Bronchial epithelial cell (primary cell): ENCODE measurements around the gene TGM3. TPM values are rescaled to one million over a fixed set of nuclear protein-coding genes. Genes with fewer than 3 reads are reported as not detected.
"Not testable (repeated sequence)": the region's sequence is repeated elsewhere in the genome, so short reads cannot be mapped to it uniquely, and the experiment has no call there.

Experiments used
- DNase-seq: peaks from one replicate; pipeline ENCODE4 v3.0.0-alpha.2; 2010; ENCODE audit warnings: low read depth
- FAIRE-seq: peaks from 2 replicates; lab custom pipeline; 2011; peaks lifted over from hg19 to GRCh38; lab: Jason Lieb, UNC
- H3K27me3 ChIP-seq: 2 replicates; pipeline ENCODE4 v1.5.1; 2011; ENCODE audit warnings: low read length; ENCODE audit not compliant: control insufficient read depth, insufficient read depth
- H3K36me3 ChIP-seq: 2 replicates; pipeline ENCODE4 v1.5.1; 2011; ENCODE audit warnings: low read length; ENCODE audit not compliant: control insufficient read depth, insufficient read depth
- H3K4me3 ChIP-seq: 2 replicates; pipeline ENCODE4 v1.5.1; 2011; ENCODE audit warnings: mild to moderate bottlenecking, low read depth, low read length, control low read depth
- total RNA-seq: library from RNA; depleted of rRNA; stranded (reverse); fragments of >200 nt; gene quantifications from 2 replicates; pipeline ENCODE4 v1.2.1, GENCODE V29; 2014
- TF ChIP-seq, protein P1 (sequence below): IDR thresholded peaks from 2 replicates; pipeline ENCODE4 v1.5.1; 2011; ENCODE audit warnings: mild to moderate bottlenecking, moderate library complexity, low read length, control low read depth, inconsistent platforms; ENCODE audit not compliant: insufficient read depth, severe bottlenecking

TGM3 gene
- total RNA-seq, 1 donor from 2014 or later: 11.8 TPM

- Histone ChIP-seq H3K27me3 (no peaks in the 10 kb centered on the region), H3K4me3 (no peak overlapping the region), H3K36me3 (no peaks in the 10 kb centered on the region)
- DNase-seq: no peak
- TF ChIP-seq, protein P1, sequence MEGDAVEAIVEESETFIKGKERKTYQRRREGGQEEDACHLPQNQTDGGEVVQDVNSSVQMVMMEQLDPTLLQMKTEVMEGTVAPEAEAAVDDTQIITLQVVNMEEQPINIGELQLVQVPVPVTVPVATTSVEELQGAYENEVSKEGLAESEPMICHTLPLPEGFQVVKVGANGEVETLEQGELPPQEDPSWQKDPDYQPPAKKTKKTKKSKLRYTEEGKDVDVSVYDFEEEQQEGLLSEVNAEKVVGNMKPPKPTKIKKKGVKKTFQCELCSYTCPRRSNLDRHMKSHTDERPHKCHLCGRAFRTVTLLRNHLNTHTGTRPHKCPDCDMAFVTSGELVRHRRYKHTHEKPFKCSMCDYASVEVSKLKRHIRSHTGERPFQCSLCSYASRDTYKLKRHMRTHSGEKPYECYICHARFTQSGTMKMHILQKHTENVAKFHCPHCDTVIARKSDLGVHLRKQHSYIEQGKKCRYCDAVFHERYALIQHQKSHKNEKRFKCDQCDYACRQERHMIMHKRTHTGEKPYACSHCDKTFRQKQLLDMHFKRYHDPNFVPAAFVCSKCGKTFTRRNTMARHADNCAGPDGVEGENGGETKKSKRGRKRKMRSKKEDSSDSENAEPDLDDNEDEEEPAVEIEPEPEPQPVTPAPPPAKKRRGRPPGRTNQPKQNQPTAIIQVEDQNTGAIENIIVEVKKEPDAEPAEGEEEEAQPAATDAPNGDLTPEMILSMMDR: no peak
- no peak for FAIRE-seq
Measured at GRCh38 chr20:2261629-2262028, 34.2 kb upstream of the TGM3 start.

- Histone ChIP-seq H3K27me3 (no peaks in the 10 kb centered on the region), H3K4me3 (no peak overlapping the region), H3K36me3 (no peaks in the 10 kb centered on the region)
- FAIRE-seq (no peak), DNase-seq (no peak)
- TF ChIP-seq, protein P1: no peak
Measured at GRCh38 chr20:2264118-2264517, 31.7 kb upstream of the TGM3 start.

DNA sequence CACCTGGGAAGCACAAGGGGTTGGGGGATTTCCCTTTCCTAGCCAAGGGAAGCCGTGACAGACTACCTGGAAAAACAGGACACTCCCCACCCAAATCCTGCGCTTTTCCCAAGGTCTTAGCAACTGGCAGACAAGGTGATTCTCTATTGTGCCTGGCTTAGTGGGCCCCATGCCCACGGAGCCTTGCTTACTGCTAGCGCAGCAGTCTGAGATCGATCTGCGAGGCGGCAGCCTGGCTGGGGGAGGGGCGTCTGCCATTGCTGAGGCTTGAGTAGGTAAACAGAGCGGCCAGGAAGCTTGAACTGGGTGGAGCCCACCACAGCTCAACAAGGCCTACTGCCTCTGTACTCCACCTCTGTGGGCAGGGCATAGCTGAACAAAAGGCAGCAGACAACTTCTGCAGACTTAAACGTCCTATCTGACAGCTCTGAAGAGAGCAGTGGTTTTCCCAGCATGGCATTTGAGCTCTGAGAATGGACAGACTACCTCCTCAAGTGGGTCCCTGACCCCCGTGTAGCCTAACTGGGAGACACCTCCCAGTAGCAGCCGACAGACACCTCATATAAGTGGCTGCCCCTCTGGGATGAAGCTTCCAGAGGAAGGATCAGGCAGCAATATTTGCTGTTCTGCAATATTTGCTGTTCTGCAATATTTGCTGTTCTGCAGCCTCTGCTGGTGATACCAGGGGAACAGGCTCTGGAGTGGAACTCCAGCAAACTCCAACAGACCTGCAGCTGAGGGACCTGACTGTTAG lies 31.0 kb upstream of the TGM3 start:
- not testable (repeated sequence) for H3K27me3 ChIP-seq

GRCh38 chr20:2273634-2274302 lies 22.0 kb upstream of the TGM3 start:
- no peaks in the 10 kb centered on the region for H3K36me3 ChIP-seq
- FAIRE-seq: no peak
- DNase-seq: no peak
- H3K4me3 ChIP-seq: no peak overlapping the region
- H3K27me3 ChIP-seq: peaks cover 2% of the 10 kb centered on the region
- TF ChIP-seq, protein P1: no peak

More for the DNA sequence above, 31.0 kb upstream of the TGM3 start:
- not testable (repeated sequence) for H3K4me3 ChIP-seq, DNase-seq, H3K36me3 ChIP-seq, FAIRE-seq

DNA sequence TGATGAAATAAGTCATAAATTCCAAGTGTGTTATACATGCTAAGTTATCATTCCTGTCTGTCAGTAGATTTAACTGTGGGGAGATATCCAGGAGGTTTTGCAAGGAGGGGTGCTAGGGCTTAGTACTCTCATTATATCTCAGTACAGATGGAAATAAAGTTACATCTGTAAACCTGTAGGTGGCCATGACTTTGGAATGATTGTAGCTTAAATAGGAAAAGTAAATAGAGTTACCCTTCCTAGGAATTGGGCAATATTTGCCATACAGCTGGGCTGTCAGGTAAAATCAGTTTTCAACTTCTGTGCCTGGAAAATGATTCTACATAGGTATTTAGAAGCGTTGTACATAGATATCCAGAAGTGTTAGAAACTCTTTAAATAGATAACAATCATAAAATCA lies 19.8 kb upstream of the TGM3 start:
- FAIRE-seq (no peak), DNase-seq (peak; percentile 21)
- Histone ChIP-seq H3K36me3 (no peaks in the 10 kb centered on the region), H3K4me3 (no peak overlapping the region), H3K27me3 (peaks cover 2% of the 10 kb centered on the region)
- TF ChIP-seq, protein P1: no peak

DNA sequence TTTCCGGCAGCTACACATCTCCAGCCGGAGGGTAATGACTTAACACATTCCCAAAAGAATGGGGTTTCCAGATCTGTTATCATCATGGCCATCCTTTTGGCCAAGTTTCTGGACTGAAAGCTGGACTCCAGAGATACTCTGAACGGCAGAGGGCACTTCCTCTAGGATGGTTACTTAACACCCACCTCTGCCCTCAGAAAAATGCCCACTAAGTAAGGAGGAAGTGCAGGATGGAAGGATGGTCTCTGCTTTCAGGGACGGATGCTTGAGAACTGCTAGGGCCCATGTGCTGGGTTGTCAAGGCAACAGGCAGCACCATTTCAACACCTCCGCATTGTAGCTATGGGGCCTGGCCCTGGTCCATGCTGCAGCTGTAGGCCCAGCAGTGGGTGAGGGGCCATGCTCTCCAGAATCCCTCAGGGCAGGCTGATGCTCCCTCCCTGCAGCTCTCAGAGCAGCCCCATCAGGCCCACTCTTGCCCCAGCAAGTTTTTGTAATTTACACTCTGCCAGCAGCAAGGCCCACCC lies 16.5 kb upstream of the TGM3 start:
- Histone ChIP-seq H3K27me3 (peaks cover 2% of the 10 kb centered on the region), H3K36me3 (no peaks in the 10 kb centered on the region), H3K4me3 (no peak overlapping the region)
- TF ChIP-seq, protein P1: no peak
- FAIRE-seq (no peak), DNase-seq (no peak)
